ENCODE results near the gene RYR1.

GRCh38 chr19:38516802-38517201, 83.3 kb downstream of the RYR1 start:
- no peak for TF ChIP-seq CTCF (IDR thresholded peaks at IDR 0.05; ENCODE audit: insufficient read depth, low read length, poor library complexity, severe bottlenecking)
- no peak for TF ChIP-seq EZH2phosphoT487 (conservative IDR thresholded peaks at IDR 0.05; ENCODE audit: low read length)

Measured in SU-DHL-6 (cell line).